Endothelial cell of umbilical vein (primary cell): Measurements from ENCODE around the gene ZNF276. TPM values are rescaled to one million over a fixed set of nuclear protein-coding genes. Genes with fewer than 3 reads are reported as not detected.

Experiments used
- BruUV-seq: library from RNA; stranded (reverse); fragments of 400-500 nt; replicated peaks from 2 replicates; lab custom pipeline; 2021; lab: Mats Ljungman, UMichigan
- CTCF ChIA-PET: fragments of 300-600, 350-600 bp; sonication (Branson Sonifier 250); formaldehyde crosslinking; loops from one replicate; lab custom pipeline; 2021; ENCODE audit warnings: antibody characterized with exemption, inconsistent platforms; lab: Charles Lee
- POLR2A ChIA-PET: fragments of 300-600, 350-600 bp; sonication (Branson Sonifier 250); formaldehyde crosslinking; loops from one replicate; lab custom pipeline; 2021; ENCODE audit warnings: antibody characterized with exemption, inconsistent platforms; lab: Charles Lee
- DNase-seq: peaks from one replicate; pipeline ENCODE4 v3.0.0-alpha.2; 2011; ENCODE audit warnings: low read depth, low spot score
- FAIRE-seq: peaks from 2 replicates; lab custom pipeline; 2011; peaks lifted over from hg19 to GRCh38; lab: Jason Lieb, UNC
- H2AFZ ChIP-seq: 2 replicates; pipeline ENCODE4 v1.6.0; 2012; ENCODE audit warnings: low read depth, low read length, control low read depth, inconsistent platforms
- H3K27ac ChIP-seq: 2 replicates; pipeline ENCODE4 v1.5.1; 2011; ENCODE audit warnings: low read depth, mild to moderate bottlenecking, control low read depth, low read length, moderate library complexity; ENCODE audit not compliant: insufficient read depth
- H3K27me3 ChIP-seq, 2 experiments: 2 replicates each; pipeline versions ENCODE4 v1.6.0 to v1.6.1; 2011; ENCODE audit warnings: low read length in 2 of 2, mixed read lengths in 1 of 2; ENCODE audit not compliant: control insufficient read depth in 2 of 2, insufficient read depth in 2 of 2
- H3K36me3 ChIP-seq, 2 experiments: 2 replicates in 1 of 2; 3 replicates in 1 of 2; pipeline ENCODE4 v1.5.1; 2011; ENCODE audit warnings: low read length in 2 of 2, mild to moderate bottlenecking in 1 of 2, moderate library complexity in 1 of 2; ENCODE audit not compliant: control insufficient read depth in 2 of 2, insufficient read depth in 2 of 2; ENCODE audit errors: extremely low read depth in 1 of 2
- H3K4me1 ChIP-seq: 3 replicates; pipeline ENCODE4 v1.5.1; 2011; ENCODE audit warnings: mild to moderate bottlenecking, low read length; ENCODE audit not compliant: control insufficient read depth, insufficient read depth; ENCODE audit errors: extremely low read depth
- H3K4me2 ChIP-seq: 2 replicates; pipeline ENCODE4 v1.6.1; 2011; ENCODE audit warnings: low read length, control low read depth, mixed read lengths; ENCODE audit not compliant: insufficient read depth
- H3K4me3 ChIP-seq, 3 experiments: fragments of 200-600 bp in 1 of 3; sonication (generic), shearing (Covaris generic) in 1 of 3; replicated peaks in 1 of 3; 2 replicates each; pipeline ENCODE4 v1.5.1; 2011 to 2016; ENCODE audit warnings: control low read depth in 3 of 3, low read length in 3 of 3, mild to moderate bottlenecking in 2 of 3, inconsistent platforms in 1 of 3, low read depth in 1 of 3, moderate library complexity in 1 of 3; ENCODE audit not compliant: insufficient read depth in 1 of 3
- H3K79me2 ChIP-seq: 2 replicates; pipeline ENCODE4 v1.6.0; 2012; ENCODE audit warnings: low read length, inconsistent platforms; ENCODE audit not compliant: control insufficient read depth, insufficient read depth
- H3K9ac ChIP-seq: replicated peaks from 2 replicates; pipeline ENCODE3; 2011; ENCODE audit warnings: low read length, control low read depth; ENCODE audit not compliant: insufficient read depth; ENCODE audit errors: extremely low read depth
- H3K9me1 ChIP-seq: replicated peaks from 3 replicates; pipeline ENCODE4 v1.6.0; 2011; ENCODE audit warnings: mild to moderate bottlenecking, low read length; ENCODE audit not compliant: control insufficient read depth, insufficient read depth; ENCODE audit errors: extremely low read depth
- H3K9me3 ChIP-seq: replicated peaks from 2 replicates; pipeline ENCODE4 v1.5.1; 2012; ENCODE audit warnings: low read length, inconsistent platforms; ENCODE audit not compliant: control insufficient read depth, insufficient read depth
- H4K20me1 ChIP-seq: replicated peaks from 2 replicates; pipeline ENCODE3; 2011; ENCODE audit warnings: mild to moderate bottlenecking, low read length; ENCODE audit not compliant: control insufficient read depth, insufficient read depth; ENCODE audit errors: extremely low read depth
- CTCF ChIP-seq, 2 donors: IDR thresholded peaks; 1 replicate in 1 of 2; 2 replicates in 1 of 2; pipeline ENCODE4 v1.5.1; 2011; ENCODE audit warnings: low read length in 2 of 2, mild to moderate bottlenecking in 2 of 2, moderate library complexity in 2 of 2, control low read depth in 1 of 2, inconsistent platforms in 1 of 2, low read depth in 1 of 2; ENCODE audit not compliant: insufficient read depth in 1 of 2; ENCODE audit errors: extremely low read depth in 1 of 2
- EZH2 ChIP-seq: IDR thresholded peaks from 2 replicates; pipeline ENCODE4 v1.6.1; 2012; ENCODE audit warnings: borderline replicate concordance, low read depth, mild to moderate bottlenecking, moderate library complexity, low read length, inconsistent platforms; ENCODE audit not compliant: severe bottlenecking
- FOS ChIP-seq: IDR thresholded peaks from 2 replicates; pipeline ENCODE4 v1.6.1; 2011; ENCODE audit warnings: mild to moderate bottlenecking, low read length, moderate library complexity, borderline replicate concordance; ENCODE audit not compliant: insufficient read depth
- GATA2 ChIP-seq: IDR thresholded peaks from 2 replicates; pipeline ENCODE4 v1.7.0; 2011; ENCODE audit warnings: low read depth, mild to moderate bottlenecking, moderate library complexity, mixed read lengths, low read length; ENCODE audit not compliant: insufficient read length, insufficient read depth
- JUN ChIP-seq: IDR thresholded peaks from 2 replicates; pipeline ENCODE4 v1.6.1; 2011; ENCODE audit warnings: borderline replicate concordance, low read depth; ENCODE audit not compliant: insufficient read length, insufficient read depth
- MAX ChIP-seq: IDR thresholded peaks from 2 replicates; pipeline ENCODE4 v1.6.1; 2011; ENCODE audit not compliant: insufficient read depth, insufficient read length
- MYC ChIP-seq: IDR thresholded peaks from one replicate; pipeline ENCODE4 v1.6.1; 2011; ENCODE audit warnings: mild to moderate bottlenecking, low read depth, low read length
- POLR2A ChIP-seq: IDR thresholded peaks from 2 replicates; pipeline ENCODE4 v1.6.1; 2012; ENCODE audit warnings: low read depth, mild to moderate bottlenecking, control low read depth, low read length
- POLR2AphosphoS5 ChIP-seq: IDR thresholded peaks from 2 replicates; pipeline ENCODE4 v1.6.1; 2012; ENCODE audit warnings: low read depth, mild to moderate bottlenecking, control low read depth, low read length, moderate library complexity; ENCODE audit not compliant: insufficient read depth
- dilution Hi-C: fragments of 300-500 bp; cut with MboI; formaldehyde crosslinking; loops from one replicate; pipeline ENCODE4 v1.15.0; 2019; ENCODE audit warnings: low sequenced_read_pairs; ENCODE audit not compliant: extremely low pct_ligation_motif_present
- intact Hi-C: fragments of 100-400 bp; cut with micrococcal nuclease; formaldehyde crosslinking; loops from one replicate; pipeline ENCODE4 v1.10.0; 2022
- polyA plus RNA-seq, 4 experiments: library from polyadenylated mRNA; depleted of rRNA in 3 of 4; stranded (reverse) in 3 of 4; unstranded in 1 of 4; fragments of >200 nt; gene quantifications; 2 replicates each; pipeline versions ENCODE4 v1.2.1 to v1.2.3, GENCODE V29; 2011 to 2012; ENCODE audit warnings: missing spikeins in 1 of 4
- total RNA-seq: library from RNA; stranded (reverse); gene quantifications from 2 replicates; pipeline ENCODE4 v1.2.3, GENCODE V29; 2021

ZNF276 gene
- total and polyA plus RNA-seq, 2 donors (not counting 3 experiments of a cell fraction or from before 2014, with no cell fraction given): 36.6 to 40.0 TPM

- Histone ChIP-seq H3K4me1 (peaks cover 9% of the 10 kb centered on the region), H3K9ac (peak overlapping the region; percentile 27), H3K9me1 (no peaks in the 10 kb centered on the region), H3K36me3 (peaks cover 0 to 7% of the 10 kb centered on the region in 2 experiments), H3K4me2 (peak overlapping the region; percentile 19), H4K20me1 (no peaks in the 10 kb centered on the region), H2AFZ (no peak overlapping the region), H3K4me3 (peak overlapping the region in 2 of 3 experiments; percentile 7 to 62), H3K9me3 (no peaks in the 10 kb centered on the region), H3K79me2 (no peaks in the 10 kb centered on the region), H3K27ac (peak overlapping the region; percentile 26), H3K27me3 (no peaks in the 10 kb centered on the region)
- ChIA-PET POLR2A (interaction anchor here (1.0 kb wide), 1 partner anchor 14 kb away, joined by 5 read pairs; the partner anchor contains the start of gene CDK10), CTCF (interaction anchor here (0.6 to 4.4 kb wide), 22 partner anchors 10 to 219 kb away, joined by 3 to 66 read pairs (median 5); partner anchors contain the start of genes CDK10, FANCA, MC1R and TCF25)
- no TSS peak for BruUV-seq
- TF ChIP-seq POLR2A: no peak
- TF ChIP-seq CTCF (IDR thresholded peaks at IDR 0.05; ENCODE audit: extremely low read depth in 1 of 2, insufficient read depth in 1 of 2, low read depth in 1 of 2, low read length in 2 of 2): peak; percentile 70 to 88
- peak; percentile 96 for TF ChIP-seq MAX
- TF ChIP-seq FOS: peak; percentile 30
- no peak for TF ChIP-seq EZH2
- TF ChIP-seq POLR2AphosphoS5: peak; percentile 29
- no peak for TF ChIP-seq MYC
- TF ChIP-seq GATA2: no peak
- peak; percentile 84 for TF ChIP-seq JUN
- intact Hi-C loops (loop anchor here (1.0 to 5.0 kb wide), 5 partner anchors 14 to 222 kb away; partner anchors contain the start of genes CDK10, TCF25 and TUBB3), dilution Hi-C loops (no loop called here)
- DNase-seq (peak; percentile 96), FAIRE-seq (peak; percentile 97)
These were observed 21.2 kb upstream of the ZNF276 start for GRCh38 chr16:89700100-89700648.
